Astrocyte (in vitro differentiated cells and primary cell): ENCODE data around the gene ITGA1. TPM values are rescaled to one million over a fixed set of nuclear protein-coding genes. Genes with fewer than 3 reads are reported as not detected.

Experiments used
- DNase-seq: peaks from one replicate; pipeline ENCODE4 v3.0.0-alpha.2; 2010; ENCODE audit warnings: low read depth
- FAIRE-seq: peaks from 2 replicates; lab custom pipeline; 2011; peaks lifted over from hg19 to GRCh38; lab: Jason Lieb, UNC
- H2AFZ ChIP-seq: 2 replicates; pipeline ENCODE4 v1.6.0; 2012; ENCODE audit warnings: low read depth, low read length, inconsistent platforms
- H3K27ac ChIP-seq: 2 replicates; pipeline ENCODE4 v1.5.1; 2011; ENCODE audit warnings: low read depth, low read length, inconsistent platforms
- H3K27me3 ChIP-seq: 2 replicates; pipeline ENCODE4 v1.6.0; 2011; ENCODE audit warnings: low read length, inconsistent platforms; ENCODE audit not compliant: insufficient read depth
- H3K36me3 ChIP-seq: 2 replicates; pipeline ENCODE4 v1.5.1; 2011; ENCODE audit warnings: low read length, inconsistent platforms; ENCODE audit not compliant: insufficient read depth
- H3K4me1 ChIP-seq: 2 replicates; pipeline ENCODE4 v1.5.1; 2011; ENCODE audit warnings: low read length, inconsistent platforms; ENCODE audit not compliant: insufficient read depth
- H3K4me2 ChIP-seq: 2 replicates; pipeline ENCODE4 v1.6.0; 2012; ENCODE audit warnings: low read length, inconsistent platforms
- H3K4me3 ChIP-seq: 2 replicates; pipeline ENCODE4 v1.5.1; 2011; ENCODE audit warnings: low read depth, mild to moderate bottlenecking, low read length, inconsistent platforms; ENCODE audit not compliant: insufficient read depth
- H3K79me2 ChIP-seq: 2 replicates; pipeline ENCODE4 v1.6.0; 2012; ENCODE audit warnings: mild to moderate bottlenecking, low read length, inconsistent platforms; ENCODE audit not compliant: insufficient read depth
- H3K9ac ChIP-seq: 2 replicates; pipeline ENCODE4 v1.6.0; 2012; ENCODE audit warnings: mild to moderate bottlenecking, low read length, inconsistent platforms
- H3K9me3 ChIP-seq: 2 replicates; pipeline ENCODE4 v1.5.1; 2012; ENCODE audit warnings: low read depth, mild to moderate bottlenecking, low read length, inconsistent platforms; ENCODE audit not compliant: insufficient read depth
- H4K20me1 ChIP-seq: 2 replicates; pipeline ENCODE4 v1.6.0; 2012; ENCODE audit warnings: low read length, inconsistent platforms; ENCODE audit not compliant: insufficient read depth
- H3K27ac Mint-ChIP-seq: one replicate; pipeline ENCODE4 v1.8.0; 2021; ENCODE audit warnings: mild to moderate bottlenecking, mixed read lengths; ENCODE audit not compliant: unreplicated experiment
- H3K27me3 Mint-ChIP-seq: one replicate; pipeline ENCODE4 v1.8.0; 2021; ENCODE audit warnings: low read depth, mixed read lengths; ENCODE audit not compliant: unreplicated experiment
- H3K36me3 Mint-ChIP-seq: one replicate; pipeline ENCODE4 v1.8.0; 2021; ENCODE audit warnings: low read depth, mixed read lengths; ENCODE audit not compliant: unreplicated experiment
- H3K4me1 Mint-ChIP-seq: one replicate; pipeline ENCODE4 v1.8.0; 2021; ENCODE audit warnings: low read depth, mixed read lengths; ENCODE audit not compliant: unreplicated experiment
- H3K4me3 Mint-ChIP-seq: one replicate; pipeline ENCODE4 v1.8.0; 2021; ENCODE audit warnings: mild to moderate bottlenecking, moderate library complexity, mixed read lengths; ENCODE audit not compliant: unreplicated experiment
- H3K9me3 Mint-ChIP-seq: one replicate; pipeline ENCODE4 v1.8.0; 2021; ENCODE audit warnings: mild to moderate bottlenecking, mixed read lengths; ENCODE audit not compliant: unreplicated experiment
- CTCF ChIP-seq: IDR thresholded peaks from 2 replicates; pipeline ENCODE4 v1.5.1; 2011; ENCODE audit warnings: low read depth, mild to moderate bottlenecking, inconsistent platforms, low read length, moderate library complexity; ENCODE audit not compliant: insufficient read depth
- EZH2 ChIP-seq: IDR thresholded peaks from 2 replicates; pipeline ENCODE4 v1.6.1; 2012; ENCODE audit warnings: mild to moderate bottlenecking, low read length, inconsistent platforms; ENCODE audit not compliant: insufficient read depth
- total RNA-seq: library from RNA; stranded (reverse); gene quantifications from 2 replicates; pipeline ENCODE4 v1.2.1, GENCODE V29; 2021

Gene ITGA1
- total RNA-seq, 1 donor from 2014 or later, result 73.7 TPM

GRCh38 chr5:52950686-52951085, 163.0 kb downstream of the ITGA1 start:
- Mint-ChIP-seq H3K4me1 (peaks cover 22% of the 10 kb centered on the region), H3K36me3 (no peaks in the 10 kb centered on the region), H3K27ac (no peak overlapping the region), H3K27me3 (no peaks in the 10 kb centered on the region), H3K4me3 (no peak overlapping the region), H3K9me3 (no peaks in the 10 kb centered on the region)
- no peak for DNase-seq
- FAIRE-seq, result no peak
- Histone ChIP-seq H3K36me3 (no peaks in the 10 kb centered on the region), H3K9ac (no peak overlapping the region), H3K4me3 (no peak overlapping the region), H3K4me2 (no peak overlapping the region), H3K27me3 (no peaks in the 10 kb centered on the region), H2AFZ (no peak overlapping the region), H4K20me1 (no peaks in the 10 kb centered on the region), H3K9me3 (no peaks in the 10 kb centered on the region), H3K79me2 (no peaks in the 10 kb centered on the region), H3K27ac (no peak overlapping the region), H3K4me1 (peaks cover 14% of the 10 kb centered on the region)
- no peak for TF ChIP-seq CTCF
- no peak for TF ChIP-seq EZH2

DNA sequence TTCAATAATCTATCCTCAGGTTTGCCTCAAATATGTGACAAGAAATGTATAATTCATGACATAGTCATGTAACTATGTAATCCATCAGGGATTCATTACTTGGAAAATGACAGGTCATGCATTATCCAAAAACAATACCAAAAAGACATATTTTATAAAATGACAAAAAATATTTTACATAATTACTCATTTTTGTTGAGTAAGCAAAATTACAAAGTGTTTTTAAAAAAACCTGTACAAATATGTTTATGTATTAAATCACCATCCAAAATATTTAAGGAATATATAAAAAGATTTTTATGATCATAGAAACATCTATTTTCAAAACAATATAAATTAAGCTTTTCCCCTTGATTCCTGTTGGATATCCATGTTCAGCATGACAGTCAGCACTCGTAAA, 164.8 kb downstream of the ITGA1 start:
- Mint-ChIP-seq H3K4me1 (peaks cover 22% of the 10 kb centered on the region), H3K27ac (no peak overlapping the region), H3K36me3 (no peaks in the 10 kb centered on the region), H3K4me3 (no peak overlapping the region), H3K27me3 (no peaks in the 10 kb centered on the region), H3K9me3 (no peaks in the 10 kb centered on the region)
- Histone ChIP-seq H3K27me3 (no peaks in the 10 kb centered on the region), H2AFZ (no peak overlapping the region), H3K79me2 (no peaks in the 10 kb centered on the region), H3K4me2 (no peak overlapping the region), H3K4me3 (no peak overlapping the region), H3K9me3 (no peaks in the 10 kb centered on the region), H3K36me3 (no peaks in the 10 kb centered on the region), H3K4me1 (peaks cover 14% of the 10 kb centered on the region), H3K27ac (no peak overlapping the region), H4K20me1 (no peaks in the 10 kb centered on the region), H3K9ac (no peak overlapping the region)
- FAIRE-seq, result no peak
- TF ChIP-seq CTCF (no peak), EZH2 (no peak)
- no peak for DNase-seq

- no peak for TF ChIP-seq CTCF
- no peak for TF ChIP-seq EZH2
- Histone ChIP-seq H2AFZ (no peak overlapping the region), H3K4me3 (no peak overlapping the region), H3K4me2 (no peak overlapping the region), H3K9ac (no peak overlapping the region), H3K27me3 (no peaks in the 10 kb centered on the region), H3K27ac (no peak overlapping the region), H3K79me2 (no peaks in the 10 kb centered on the region), H3K4me1 (no peaks in the 10 kb centered on the region), H3K9me3 (no peaks in the 10 kb centered on the region), H4K20me1 (no peaks in the 10 kb centered on the region), H3K36me3 (no peaks in the 10 kb centered on the region)
- no peak for DNase-seq
- Mint-ChIP-seq H3K9me3 (no peaks in the 10 kb centered on the region), H3K27ac (no peak overlapping the region), H3K36me3 (no peaks in the 10 kb centered on the region), H3K4me3 (no peak overlapping the region), H3K4me1 (peaks cover 11% of the 10 kb centered on the region), H3K27me3 (no peaks in the 10 kb centered on the region)
- no peak for FAIRE-seq
These were observed 168.3 kb downstream of the ITGA1 start for GRCh38 chr5:52956014-52956413.
